ENCODE measurements around the gene NCK2.
A peak's percentile ranks its signal among the peaks of the same experiment; 100 is the strongest.

The NCK2 gene

DNA sequence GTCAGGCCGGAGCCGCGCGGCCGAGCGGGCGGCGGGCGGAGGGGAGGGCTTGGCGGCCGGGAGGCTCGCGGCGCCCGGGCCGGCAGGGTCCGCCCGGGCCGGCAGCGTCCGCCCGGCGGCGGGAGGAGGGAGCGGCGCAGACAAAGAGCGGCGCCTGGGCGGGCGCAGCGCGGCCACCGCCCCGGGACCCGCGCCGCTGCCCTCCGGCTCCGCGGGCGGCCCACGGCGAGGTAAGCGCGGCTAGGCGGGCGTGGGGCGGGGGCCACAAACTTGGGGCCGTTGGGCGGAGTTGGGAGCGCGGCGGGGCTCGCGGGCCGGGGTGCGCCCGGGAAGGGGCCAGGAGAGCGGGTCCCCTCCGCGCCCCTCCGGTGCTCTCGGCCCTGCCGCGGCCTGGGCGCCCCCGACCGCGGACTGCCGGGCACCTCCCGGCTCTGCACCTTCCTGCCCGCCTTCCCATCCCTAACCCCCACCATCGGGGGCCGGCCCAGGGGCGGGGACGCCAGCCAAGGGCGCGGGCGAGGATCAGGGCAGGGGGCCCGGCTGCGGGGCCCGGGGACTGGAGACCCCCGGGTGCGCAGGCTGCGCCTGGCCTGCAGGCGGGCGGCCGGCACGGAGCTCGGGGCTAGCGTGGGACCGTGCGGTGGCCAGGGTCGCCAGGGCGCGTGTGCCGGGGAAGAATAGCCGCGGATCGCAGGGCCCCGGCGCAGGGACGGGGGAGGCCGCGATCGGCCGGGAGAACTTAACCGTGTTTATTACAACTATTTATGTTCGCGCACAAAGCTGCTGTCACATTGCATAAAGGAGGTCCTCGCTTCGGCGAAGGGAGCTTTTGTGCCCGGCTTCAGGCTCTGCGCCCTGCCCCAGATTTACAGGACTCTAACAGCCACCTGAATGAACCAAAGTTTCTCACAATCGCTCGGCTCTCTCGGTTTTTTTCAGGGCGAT lies at the start of gene NCK2:
TSS of gene NCK2 (plus strand) at position 4 of the 945 bp plus-strand sequence. CDS start 110,152 bp downstream, outside the sequence.
- DNase-seq (ENCODE audit: low spot score) = no peak
- TF ChIP-seq, protein P1, sequence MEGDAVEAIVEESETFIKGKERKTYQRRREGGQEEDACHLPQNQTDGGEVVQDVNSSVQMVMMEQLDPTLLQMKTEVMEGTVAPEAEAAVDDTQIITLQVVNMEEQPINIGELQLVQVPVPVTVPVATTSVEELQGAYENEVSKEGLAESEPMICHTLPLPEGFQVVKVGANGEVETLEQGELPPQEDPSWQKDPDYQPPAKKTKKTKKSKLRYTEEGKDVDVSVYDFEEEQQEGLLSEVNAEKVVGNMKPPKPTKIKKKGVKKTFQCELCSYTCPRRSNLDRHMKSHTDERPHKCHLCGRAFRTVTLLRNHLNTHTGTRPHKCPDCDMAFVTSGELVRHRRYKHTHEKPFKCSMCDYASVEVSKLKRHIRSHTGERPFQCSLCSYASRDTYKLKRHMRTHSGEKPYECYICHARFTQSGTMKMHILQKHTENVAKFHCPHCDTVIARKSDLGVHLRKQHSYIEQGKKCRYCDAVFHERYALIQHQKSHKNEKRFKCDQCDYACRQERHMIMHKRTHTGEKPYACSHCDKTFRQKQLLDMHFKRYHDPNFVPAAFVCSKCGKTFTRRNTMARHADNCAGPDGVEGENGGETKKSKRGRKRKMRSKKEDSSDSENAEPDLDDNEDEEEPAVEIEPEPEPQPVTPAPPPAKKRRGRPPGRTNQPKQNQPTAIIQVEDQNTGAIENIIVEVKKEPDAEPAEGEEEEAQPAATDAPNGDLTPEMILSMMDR (conservative IDR thresholded peaks at IDR 0.05; ENCODE audit: low read depth) = no peak
- peak within 1 kb of the TSS; percentile 85 for H3K27ac ChIP-seq
- ChIA-PET CTCF (no interaction called here), POLR2A (ENCODE audit: low non-redundant PET) (no interaction called here)

DNA sequence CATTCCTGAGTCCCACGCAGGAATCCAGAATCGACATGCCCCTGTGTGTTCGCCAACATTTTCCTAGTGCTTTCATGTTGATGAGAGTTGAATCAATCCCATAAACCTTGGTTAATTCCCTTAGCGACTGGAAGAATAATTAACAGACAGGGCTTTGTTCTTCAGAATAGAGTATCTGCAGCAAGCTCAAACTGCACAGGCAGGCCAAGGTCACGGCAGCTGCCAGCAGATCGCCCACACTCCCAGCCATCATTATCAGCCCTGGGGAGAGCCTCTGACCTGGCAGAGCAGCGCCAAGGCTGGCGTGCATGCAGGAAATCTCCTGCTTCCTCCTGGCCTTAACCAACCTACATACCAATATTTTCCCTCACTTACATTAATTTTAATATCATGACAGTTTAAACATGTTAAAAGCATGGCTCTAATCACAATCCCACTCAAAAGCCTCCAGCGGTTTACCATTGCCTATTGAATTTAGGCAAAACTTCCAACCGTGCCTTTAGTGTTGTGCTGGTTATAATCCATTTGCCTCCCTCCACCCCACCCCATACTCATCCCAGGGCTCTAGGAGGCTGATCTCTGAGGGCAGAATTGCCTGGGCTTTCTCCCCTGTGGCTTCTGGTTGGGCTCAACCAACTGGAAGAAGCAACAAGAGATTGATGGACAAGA lies 46.8 kb upstream of the NCK2 start:
- no peak for DNase-seq (ENCODE audit: low spot score)
- ChIA-PET POLR2A (ENCODE audit: low non-redundant PET) (no interaction called here), CTCF (no interaction called here)
- no peak overlapping the region for H3K27ac ChIP-seq
- TF ChIP-seq, protein P1 (conservative IDR thresholded peaks at IDR 0.05; ENCODE audit: low read depth) = no peak

DNA sequence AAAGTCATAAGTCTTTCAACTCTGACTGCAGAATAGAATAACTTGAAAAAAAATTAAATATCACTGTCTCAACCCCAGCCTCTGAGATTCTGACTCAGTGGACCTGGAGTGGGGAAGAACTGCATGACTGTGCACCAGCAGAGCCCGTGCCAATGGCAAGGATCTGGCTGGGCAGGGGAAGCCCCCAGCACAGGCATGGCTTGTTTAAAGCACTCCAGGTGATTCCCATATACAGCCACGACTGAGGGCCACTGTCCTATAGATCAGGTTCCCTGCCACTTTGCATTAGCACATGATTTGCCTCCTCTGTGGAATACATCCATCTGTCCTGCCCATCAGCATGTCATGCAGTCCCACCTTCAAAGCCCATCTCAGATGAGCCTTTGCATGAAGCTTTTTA lies 45.9 kb upstream of the NCK2 start:
- no peak overlapping the region for H3K27ac ChIP-seq
- no peak for DNase-seq (ENCODE audit: low spot score)
- ChIA-PET POLR2A (ENCODE audit: low non-redundant PET) (no interaction called here), CTCF (interaction anchor here (0.6 kb wide), 1 partner anchor 1867 kb away, joined by 3 read pairs; no protein-coding TSS in a partner anchor)
- TF ChIP-seq, protein P1 (conservative IDR thresholded peaks at IDR 0.05; ENCODE audit: low read depth) = no peak

DNA sequence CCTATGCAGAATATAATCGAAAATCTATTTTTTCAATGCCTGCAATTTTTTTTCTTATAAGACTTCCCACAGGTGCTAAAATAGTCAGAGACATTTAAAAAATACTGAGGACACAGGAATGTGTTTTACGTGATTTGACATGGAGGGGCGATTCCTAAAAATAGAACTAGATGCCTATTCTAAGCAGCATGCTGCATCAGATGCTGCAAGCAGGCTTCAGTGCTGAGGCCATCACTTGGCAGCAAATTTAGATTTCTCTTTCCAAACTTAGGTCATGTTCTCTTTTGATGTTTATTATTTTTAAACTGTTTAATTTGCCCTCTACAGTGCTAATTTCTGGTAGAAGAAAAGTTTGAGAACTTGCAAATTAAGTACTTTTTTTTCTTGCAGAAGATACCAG lies 43.7 kb upstream of the NCK2 start:
- DNase-seq (ENCODE audit: low spot score) = no peak
- POLR2A ChIA-PET (ENCODE audit: low non-redundant PET) = no interaction called here
- CTCF ChIA-PET = no interaction called here
- TF ChIP-seq, protein P1 (conservative IDR thresholded peaks at IDR 0.05; ENCODE audit: low read depth) = no peak
- H3K27ac ChIP-seq = no peak overlapping the region

DNA sequence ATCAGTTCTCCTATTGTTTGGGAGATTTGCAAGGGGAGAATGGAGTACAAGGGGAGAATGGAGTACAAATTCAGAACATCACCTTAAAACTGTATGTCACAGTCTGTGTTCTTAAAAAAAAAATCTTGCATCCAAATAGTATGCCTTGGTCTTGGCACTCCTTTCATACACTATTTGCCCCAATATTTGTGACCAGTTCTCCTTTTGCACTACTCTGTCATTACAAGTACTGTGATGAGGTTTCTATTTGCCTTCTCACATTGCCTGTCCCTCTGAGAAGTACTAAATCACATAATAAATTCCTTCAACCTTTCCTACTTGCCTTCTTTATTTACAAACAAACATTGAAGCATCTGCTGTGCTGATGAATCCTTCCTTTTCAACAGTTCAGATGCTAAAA lies 36.0 kb upstream of the NCK2 start:
- DNase-seq (ENCODE audit: low spot score) = no peak
- no peak overlapping the region for H3K27ac ChIP-seq
- ChIA-PET CTCF (no interaction called here), POLR2A (ENCODE audit: low non-redundant PET) (no interaction called here)
- TF ChIP-seq, protein P1 (conservative IDR thresholded peaks at IDR 0.05; ENCODE audit: low read depth) = no peak

DNA sequence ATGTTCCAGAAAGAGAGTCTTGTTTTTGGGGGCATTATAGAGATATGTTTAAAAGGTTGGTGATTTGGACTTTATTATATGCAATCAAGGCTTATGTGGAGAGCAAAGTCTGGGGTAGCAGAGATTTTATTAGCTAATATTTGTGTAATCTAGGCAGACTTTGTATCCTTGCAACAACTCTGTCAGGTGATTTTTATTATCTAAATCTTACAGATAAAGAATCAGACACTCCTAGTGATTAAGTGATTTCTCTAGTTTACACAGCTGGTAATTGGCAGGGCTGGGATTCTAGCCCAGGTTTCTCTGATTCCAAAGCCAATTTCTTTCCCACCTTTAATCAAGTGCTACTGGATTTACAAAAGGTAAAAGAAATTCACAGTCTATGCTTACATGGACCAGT lies 33.3 kb upstream of the NCK2 start:
- no peak for DNase-seq (ENCODE audit: low spot score)
- ChIA-PET CTCF (interaction anchor here (0.8 kb wide), 1 partner anchor 113 kb away, joined by 3 read pairs; no protein-coding TSS in a partner anchor), POLR2A (ENCODE audit: low non-redundant PET) (interaction anchor here (0.6 kb wide), 1 partner anchor 63 kb away, joined by 13 read pairs; no protein-coding TSS in a partner anchor)
- peak overlapping the region; percentile 94 for H3K27ac ChIP-seq
- TF ChIP-seq, protein P1 (conservative IDR thresholded peaks at IDR 0.05; ENCODE audit: low read depth) = no peak
